ENCODE results near the gene CNTN5.
"Not testable (repeated sequence)": the region's sequence is repeated elsewhere in the genome, so short reads cannot be mapped to it uniquely, and the experiment has no call there.

The CNTN5 gene

DNA sequence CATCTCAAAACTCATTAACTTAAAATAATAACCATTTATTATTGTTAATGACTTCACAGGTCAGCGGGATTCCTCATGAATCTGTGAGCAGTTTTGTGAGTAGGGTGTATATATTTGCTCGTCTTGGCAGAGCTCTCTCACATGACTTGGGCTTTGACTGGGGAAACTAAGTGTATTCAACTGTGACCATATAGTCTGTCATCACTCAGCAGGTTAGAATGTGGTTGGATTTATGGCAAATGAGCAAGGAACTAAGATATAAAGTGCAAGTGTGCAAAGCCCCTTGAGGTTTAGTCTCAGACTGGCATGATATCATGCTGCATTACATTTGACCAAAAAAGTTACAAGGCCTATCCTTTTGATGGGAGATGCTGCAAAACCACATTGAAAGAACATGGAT, 254.8 kb downstream of the CNTN5 start:
- no peak for DNase-seq (ENCODE audit: low spot score)

DNA sequence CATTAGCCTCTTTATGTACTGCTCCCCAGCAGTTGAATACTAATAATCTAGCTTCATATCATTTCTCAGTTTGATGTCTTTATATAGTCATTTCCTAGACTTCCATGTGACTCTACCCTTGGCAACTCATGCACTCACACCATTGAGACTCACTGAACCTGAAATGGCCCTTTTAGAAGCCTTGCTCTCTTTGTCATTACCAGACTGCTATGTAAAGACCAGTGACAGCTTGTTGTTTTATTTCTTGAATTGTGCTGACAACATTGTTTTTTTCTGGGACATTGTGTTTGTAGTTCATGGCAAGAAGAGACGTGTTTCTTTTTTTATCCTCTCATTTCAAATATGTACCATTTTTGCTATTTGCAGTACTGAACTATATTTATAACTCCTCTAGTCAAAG, 256.5 kb downstream of the CNTN5 start:
- DNase-seq (ENCODE audit: low spot score), result no peak

DNA sequence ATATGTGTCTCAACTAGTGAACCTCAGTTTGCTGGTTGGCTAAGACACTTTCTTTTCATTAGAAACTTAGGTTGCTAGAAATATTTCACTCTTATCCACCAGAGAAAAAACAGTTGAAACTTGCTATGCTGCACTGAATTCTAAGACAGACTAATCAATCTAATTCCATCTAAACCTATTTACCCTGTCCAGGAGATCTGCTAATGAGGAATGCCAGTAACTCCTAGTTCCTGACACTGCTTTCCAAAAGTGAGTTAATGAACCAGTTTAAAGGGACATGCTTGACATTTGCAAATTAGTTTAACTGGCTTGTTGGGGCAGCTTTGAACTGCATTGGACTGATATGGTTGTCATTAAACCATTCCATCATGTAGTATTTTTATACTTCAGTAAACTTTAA, 258.5 kb downstream of the CNTN5 start:
- no peak for DNase-seq (ENCODE audit: low spot score)

DNA sequence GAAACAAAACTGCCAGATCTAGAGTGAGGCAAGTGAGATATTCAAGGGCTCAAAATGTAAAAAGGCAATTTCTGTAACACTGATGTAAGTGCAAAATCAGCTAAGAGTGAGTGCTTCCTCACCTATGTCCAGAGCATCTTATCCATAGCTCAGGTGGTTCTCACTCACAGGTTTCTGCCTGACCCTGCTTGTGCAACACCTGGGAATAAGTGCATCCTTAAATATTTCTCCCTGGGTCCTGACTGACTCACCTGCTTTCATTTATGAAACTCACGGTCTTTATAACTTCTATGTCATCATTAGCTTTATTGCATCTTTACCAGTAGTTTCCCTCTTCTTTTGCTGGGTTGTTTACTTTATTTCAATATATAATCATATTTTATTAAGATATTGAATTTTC, 260.6 kb downstream of the CNTN5 start:
- DNase-seq (ENCODE audit: low spot score), result no peak

DNA sequence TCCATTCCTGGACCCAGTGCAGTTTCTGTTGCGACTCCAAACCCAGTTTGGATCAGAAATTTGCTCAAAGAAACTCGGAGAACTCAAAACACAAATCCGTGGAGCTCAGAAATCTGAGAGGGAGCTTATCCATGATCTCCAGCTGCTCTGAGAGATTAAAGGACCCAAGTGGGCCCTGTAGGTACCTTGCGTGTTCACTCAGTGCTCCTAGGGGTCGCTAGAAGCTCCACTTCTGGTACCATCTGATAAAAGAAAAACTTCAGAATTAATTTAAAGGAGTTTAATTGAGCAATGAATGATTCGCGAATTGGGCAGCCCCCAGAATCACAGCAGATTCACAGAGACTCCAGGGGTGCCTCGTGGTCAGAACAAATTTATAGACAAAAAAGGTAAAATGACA, 277.2 kb downstream of the CNTN5 start:
- not testable (repeated sequence) for DNase-seq (ENCODE audit: low spot score)

DNA sequence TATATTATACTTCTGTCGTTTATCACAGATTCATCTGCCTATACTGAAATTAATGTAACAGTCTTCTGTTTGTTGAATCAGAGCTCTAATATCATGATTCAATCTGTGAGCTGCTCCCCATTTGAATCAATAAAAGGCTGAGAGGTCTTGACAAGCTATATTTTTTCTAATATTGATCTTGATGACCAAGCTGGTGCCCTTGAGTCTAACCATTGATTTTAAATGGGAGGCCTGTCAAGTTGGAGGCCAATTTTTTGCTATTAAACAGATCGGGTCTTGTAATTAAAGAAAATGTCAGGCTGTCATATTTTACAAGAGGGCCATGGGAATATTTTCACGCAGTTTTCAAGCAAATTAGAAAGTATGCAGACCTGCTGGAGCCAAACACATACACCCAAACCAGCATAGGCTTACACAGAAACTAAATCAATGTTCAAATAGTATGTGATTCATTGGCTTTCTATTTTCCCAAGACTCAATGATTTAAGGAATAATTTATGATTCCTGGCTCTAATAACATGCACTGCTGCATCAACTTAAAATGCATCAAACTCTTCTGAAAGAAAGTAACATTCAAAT, 286.9 kb downstream of the CNTN5 start:
- DNase-seq (ENCODE audit: low spot score), result peak; percentile 4

DNA sequence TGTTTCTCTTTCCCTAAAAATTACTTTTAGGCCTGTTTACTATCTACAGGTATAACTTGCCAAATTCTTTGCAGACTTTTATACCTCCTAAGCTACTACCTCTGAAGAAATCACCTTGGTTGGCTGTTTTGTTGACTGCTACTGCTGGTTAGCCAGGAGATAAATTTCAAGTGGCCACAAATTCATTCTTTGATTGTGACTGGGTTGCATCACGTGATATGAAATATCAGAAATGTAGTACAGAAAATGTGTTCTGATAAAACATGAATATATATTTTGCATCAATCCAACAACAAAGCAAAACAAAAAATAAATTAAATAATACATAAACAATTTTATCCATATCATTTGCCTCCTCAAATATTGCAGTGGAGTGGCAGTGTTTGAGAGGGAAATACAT, 291.1 kb downstream of the CNTN5 start:
- DNase-seq (ENCODE audit: low spot score), result no peak

DNA sequence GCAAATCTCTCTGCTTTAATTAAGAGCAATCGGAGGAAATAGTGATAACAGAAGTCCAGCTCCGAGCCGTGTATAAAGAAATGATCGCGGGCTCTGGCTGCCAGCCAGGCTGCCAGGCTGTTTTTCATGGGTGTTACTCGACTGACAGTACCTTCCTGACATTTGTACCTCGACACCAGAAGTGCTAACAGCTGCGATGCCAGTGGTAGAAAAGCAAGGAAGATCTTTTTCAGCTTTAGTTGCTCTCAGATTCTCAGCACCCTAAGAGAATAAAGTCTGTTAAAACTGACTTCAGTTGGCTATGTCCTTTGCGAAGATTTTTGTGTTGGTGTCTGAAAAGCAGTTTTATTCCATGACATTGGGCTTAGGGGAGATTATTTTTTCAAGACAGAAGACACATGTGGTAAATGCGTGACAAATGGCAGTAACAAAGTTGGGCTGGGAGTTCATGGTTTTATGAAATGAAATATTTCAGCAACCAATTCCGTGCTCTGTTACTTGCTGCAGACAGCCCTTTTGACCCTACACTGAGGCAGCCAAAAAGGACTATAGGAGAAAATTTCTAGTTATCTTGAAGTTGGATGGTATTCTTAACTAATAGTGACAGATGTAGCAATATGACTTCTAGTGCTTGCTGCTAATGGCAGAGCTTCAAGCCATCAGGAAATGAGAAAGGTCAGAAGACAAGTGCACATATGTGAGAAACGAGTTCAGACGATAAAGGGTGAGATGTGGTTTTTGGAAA, 296.2 kb downstream of the CNTN5 start:
- DNase-seq (ENCODE audit: low spot score), result peak; percentile 27

DNA sequence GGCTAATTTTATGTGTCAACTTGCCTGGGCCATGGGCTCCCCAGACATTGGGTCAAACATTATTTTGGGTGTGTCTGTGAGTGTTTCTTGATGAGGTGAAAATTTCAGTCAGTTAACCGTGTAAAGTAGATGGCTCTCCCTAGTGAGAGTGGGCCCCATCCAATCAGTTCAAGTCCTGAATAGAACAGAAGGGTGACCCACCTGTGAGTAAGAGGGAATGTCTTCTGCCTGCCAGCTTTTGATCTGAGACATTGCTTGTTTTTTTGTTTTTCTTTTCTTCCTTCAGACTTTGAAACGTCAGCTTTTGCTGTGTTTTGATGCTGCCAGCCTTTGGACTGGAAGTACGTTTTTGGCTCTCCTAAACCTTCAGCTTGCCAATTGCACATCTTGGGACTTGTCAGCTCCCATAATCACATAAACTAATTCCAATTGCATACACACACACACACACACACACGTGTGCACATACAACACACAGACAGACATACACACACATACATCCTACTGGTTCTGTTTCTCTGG, 300.1 kb downstream of the CNTN5 start:
- no peak for DNase-seq (ENCODE audit: low spot score)

DNA sequence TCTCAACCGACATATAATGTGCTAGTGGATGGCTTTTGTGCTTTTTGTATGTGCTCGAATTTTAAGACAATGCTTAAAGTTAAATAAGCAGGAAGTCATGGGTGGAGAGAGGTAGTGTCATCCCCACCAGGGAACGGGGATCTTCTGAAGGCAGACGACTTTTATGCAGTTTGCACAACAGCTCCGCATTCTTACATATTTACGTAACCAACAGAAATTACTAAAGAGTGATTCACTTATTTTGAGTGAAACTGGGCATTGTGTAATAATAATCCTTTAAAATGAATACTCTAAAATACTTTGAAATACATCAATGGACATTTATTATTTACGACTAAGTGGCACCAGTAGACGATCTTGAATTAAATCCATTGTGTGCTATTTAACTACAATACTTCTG, 305.1 kb downstream of the CNTN5 start:
- no peak for DNase-seq (ENCODE audit: low spot score)

DNA sequence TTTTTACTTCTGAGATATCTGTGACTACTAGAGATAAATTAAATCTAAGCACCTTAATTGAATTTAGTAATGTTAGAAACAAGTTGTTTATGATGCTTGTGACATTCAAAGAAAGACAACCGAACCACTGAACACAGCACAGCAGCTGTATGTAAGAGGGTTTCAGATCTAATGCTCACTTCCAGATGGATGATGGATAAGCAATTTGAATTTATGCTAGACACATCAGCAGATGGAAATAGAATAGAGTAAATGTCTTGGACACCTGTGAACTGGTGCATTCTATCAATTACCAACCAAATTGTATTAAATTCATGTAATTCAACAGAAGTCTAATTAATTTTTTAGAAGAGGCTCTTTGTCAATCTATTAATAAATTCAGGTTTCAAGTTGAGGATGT, 306.3 kb downstream of the CNTN5 start:
- DNase-seq (ENCODE audit: low spot score), result peak; percentile 14

DNA sequence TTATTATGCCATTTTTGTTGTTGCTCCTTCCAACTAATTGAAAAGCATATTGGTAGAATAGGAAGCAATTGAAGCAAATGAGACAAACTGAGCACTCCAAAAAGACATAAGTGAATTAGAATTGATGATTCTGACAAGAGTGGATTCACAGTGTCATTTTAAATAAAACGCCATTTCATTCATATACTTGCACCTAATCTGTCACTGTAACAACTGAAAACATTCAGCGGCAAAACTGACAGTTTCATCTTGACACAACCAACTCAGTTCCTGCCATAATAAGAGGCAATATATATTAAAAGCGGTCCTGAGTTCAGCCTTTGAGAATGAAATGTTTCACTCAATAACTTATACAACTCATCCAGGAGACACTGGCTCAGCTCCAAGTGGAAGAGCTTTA, 306.8 kb downstream of the CNTN5 start:
- no peak for DNase-seq (ENCODE audit: low spot score)

DNA sequence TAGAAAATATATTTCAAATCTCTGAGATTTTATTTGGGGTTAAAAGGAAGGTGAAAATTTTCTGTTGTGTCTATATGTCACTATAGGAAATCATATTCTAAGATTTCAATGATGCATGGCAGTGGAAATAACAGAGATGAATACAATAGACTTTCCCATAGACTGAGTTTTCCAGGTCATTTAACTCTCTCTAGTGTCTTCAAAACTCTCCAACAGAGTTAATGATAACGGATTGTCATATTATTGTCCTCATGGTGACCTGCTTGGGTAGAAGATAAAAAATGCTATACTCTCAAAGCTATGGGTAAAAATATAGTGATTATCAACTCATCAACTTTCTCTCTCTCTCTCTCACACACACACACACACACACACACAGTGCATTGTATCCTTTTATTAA, 312.9 kb downstream of the CNTN5 start:
- DNase-seq (ENCODE audit: low spot score), result no peak

DNA sequence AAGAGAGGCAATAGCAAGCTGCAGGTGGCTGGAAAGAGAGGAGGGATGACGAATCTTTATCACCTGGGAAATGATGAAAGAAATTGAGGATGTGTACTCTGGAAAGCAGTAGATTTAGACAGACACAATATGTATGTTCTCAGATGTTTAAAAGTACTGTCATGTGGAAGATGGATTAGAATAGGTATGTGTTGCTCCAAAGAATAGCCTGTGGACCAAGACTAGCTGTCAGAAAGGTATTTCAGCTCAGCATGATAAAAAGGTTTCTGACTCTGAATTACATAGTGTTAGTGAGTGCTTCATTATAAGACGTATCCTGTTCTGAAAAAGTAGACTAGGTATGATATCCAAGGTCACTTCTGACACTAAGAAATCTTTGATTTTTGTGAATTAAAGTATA, 322.4 kb downstream of the CNTN5 start:
- DNase-seq (ENCODE audit: low spot score), result no peak

DNA sequence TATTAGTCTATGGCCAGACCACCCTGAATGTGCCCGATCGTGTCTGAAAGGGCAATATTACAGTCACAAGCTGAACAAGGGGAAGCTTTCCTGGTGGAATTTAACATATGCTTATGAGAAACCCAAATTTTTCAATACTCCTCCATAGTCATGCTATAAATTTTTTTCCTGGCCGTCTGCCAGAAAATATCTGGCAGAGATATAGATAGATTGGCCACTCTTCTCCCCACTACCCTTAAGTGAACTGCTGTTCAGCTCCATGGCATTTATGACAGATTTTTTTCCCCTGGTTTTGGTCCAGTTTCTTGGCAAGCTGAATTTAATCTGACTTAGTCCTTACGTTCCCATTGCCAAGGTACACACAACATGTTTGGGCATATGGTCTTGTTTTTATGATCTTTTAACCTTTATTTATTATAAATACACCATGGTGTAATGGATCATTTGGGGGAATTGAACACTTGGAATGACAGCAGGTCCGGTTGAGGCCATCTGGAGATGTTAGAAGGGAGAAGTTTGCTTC, 328.5 kb downstream of the CNTN5 start:
- no peak for DNase-seq (ENCODE audit: low spot score)

DNA sequence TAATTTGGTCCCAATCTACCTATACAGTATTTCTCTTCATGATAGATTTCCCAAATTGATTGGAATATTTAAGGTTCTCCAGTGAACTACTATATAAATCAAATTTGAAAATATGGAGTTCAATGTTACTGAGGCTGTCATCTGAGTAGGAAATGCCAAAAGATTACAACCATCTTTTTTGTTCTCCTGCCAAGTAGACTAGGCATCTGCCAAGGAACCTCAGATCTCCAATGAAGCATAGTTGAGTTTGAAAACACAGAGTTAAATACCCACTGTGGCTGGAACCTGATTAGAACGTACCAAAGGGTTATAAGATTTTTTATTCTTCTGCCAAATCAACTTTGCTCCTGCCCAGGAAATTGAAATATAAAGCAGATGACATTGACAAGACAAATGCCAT, 330.9 kb downstream of the CNTN5 start:
- DNase-seq (ENCODE audit: low spot score), result no peak

DNA sequence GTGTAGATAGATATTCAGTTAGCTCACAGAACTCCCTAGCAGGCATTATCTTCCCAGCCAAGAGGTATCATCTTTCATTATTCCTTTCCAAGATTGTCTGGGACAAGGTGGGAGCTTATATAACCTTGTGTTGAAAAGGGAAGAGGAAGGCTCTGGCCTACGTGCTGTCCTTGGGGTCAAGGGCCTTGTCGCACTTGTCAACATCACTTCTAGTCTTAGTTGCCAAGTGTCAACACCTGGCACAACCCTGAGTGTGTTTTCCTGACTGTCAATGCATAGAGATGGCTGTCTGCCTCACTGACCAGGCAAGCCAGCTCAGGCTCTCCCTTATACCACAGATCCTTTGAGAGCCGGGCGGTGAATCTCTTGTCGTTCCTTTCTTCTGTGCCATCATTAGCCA, 331.9 kb downstream of the CNTN5 start:
- DNase-seq (ENCODE audit: low spot score), result peak; percentile 17

DNA sequence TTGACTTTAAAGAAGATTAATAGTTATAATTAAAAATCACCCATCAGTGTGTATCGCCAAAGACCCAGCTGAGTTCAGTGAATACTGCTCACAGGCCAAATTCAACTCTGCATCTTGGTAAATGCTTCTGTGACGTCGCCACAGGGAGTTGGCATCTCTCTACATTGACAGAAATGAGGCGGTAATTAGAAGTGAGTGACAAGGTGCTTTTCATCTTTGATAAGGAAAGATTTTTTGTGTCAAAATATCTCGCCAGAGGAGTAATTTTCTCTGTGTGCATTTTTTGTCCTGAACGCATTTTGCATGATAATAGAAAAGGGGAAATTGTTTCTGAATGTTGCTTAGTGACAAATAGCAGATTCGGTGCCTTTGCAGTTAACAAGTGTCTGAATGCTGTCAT, 345.8 kb downstream of the CNTN5 start:
- no peak for DNase-seq (ENCODE audit: low spot score)

DNA sequence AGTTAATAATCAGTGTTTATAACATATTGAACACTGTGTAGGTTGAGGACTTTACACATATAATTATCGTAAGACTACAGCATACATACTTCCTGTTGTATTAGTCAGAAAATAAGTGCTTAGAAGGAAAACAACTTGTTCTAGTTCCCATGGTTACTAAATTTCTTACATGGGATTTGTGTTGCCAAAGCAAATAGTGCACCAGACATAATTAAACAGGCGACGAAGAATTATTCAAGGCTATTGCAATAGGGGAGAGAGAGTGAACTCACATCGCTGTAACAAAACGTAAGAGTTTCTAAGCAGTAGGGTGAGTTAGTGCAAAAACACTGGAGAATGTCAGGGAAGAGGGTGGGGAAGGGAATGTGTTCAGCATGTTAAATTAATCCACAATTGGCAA, 347.8 kb downstream of the CNTN5 start:
- no peak for DNase-seq (ENCODE audit: low spot score)

DNA sequence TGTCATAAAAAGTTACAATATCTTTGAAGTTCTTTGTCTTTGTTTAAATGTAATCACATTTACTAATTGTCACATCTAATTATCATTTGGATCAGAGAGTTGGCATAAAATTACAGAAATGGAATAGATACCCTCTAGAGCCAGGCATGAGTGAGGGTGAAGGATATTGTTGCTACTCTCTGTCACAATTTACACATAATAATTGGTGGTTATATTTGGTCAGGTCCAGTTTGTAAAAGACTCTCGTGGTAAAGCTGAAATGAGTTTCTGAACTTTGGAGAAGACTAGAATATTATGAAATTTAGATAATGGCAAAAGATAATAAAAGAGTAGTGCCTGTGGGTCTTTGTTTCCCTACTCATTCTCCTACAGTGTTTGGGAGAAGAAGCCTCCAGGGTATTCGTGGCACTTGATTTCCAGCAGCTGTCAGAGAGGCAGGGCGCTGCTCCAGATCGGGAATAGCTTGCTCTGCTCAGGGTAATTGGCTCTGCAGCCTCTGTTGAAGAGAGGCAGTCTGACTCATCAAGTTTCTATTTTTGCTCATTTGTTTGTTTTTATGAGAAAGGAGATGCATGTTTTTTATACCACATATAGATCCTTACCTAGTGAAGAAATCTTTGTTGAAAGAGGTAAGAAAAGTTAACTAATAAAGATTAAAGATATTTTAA, 349.9 kb downstream of the CNTN5 start:
- DNase-seq (ENCODE audit: low spot score), result peak; percentile 46

DNA sequence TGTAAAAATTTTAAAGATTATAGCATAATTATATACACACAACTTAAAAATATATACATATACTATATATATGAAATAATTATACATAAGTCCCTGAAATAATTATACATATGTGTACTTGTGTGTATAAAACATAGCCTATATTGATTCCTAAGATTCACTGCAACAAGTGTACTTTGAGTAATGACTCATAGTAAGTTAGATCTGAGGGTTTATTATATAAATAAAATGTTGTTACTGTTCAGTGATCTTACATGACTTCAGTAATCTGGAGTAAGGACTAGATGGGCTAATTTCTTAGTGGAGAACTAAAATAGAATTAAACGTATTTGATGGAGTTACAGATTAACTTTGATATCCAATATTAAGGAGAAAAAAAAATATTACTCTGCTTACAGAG, 350.5 kb downstream of the CNTN5 start:
- DNase-seq (ENCODE audit: low spot score), result no peak

DNA sequence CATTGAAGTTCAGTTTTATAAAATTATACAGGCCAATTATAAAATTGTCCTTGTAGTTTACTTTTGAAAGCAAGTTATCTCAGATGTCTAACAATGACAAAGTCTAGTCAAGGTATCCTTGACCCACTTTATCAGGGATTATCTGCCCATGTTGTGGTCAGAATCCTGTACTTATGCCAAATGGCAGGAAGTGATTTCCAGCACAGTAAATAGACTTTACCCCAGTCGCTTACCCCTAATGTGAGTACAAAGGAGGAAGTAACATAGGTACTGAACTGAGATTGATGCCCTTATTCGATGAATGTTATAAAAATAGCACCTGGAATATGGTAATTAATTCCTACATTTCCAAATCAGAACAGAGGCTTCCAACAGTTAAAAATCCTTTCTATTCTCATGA, 355.7 kb downstream of the CNTN5 start:
- no peak for DNase-seq (ENCODE audit: low spot score)
